ENCODE data around the gene SMARCA4. TPM values are rescaled to one million over a fixed set of nuclear protein-coding genes. Genes with fewer than 3 reads are reported as not detected.

Gene SMARCA4
- total and polyA plus RNA-seq, 4 donors = 15.9 to 35.4 (median 22.5) TPM

DNA sequence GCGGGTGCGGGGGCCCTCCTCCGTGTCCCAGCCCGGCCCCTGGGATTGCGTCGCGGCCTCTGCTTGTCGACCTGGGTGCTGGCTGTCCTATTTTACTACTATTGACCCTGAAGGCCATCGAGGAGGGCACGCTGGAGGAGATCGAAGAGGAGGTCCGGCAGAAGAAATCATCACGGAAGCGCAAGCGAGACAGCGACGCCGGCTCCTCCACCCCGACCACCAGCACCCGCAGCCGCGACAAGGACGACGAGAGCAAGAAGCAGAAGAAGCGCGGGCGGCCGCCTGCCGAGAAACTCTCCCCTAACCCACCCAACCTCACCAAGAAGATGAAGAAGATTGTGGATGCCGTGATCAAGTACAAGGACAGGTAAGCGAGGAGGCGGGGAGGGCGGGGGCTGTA is 80.4 kb downstream of the SMARCA4 start (continued):
- TF ChIP-seq, protein P1, sequence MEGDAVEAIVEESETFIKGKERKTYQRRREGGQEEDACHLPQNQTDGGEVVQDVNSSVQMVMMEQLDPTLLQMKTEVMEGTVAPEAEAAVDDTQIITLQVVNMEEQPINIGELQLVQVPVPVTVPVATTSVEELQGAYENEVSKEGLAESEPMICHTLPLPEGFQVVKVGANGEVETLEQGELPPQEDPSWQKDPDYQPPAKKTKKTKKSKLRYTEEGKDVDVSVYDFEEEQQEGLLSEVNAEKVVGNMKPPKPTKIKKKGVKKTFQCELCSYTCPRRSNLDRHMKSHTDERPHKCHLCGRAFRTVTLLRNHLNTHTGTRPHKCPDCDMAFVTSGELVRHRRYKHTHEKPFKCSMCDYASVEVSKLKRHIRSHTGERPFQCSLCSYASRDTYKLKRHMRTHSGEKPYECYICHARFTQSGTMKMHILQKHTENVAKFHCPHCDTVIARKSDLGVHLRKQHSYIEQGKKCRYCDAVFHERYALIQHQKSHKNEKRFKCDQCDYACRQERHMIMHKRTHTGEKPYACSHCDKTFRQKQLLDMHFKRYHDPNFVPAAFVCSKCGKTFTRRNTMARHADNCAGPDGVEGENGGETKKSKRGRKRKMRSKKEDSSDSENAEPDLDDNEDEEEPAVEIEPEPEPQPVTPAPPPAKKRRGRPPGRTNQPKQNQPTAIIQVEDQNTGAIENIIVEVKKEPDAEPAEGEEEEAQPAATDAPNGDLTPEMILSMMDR (IDR thresholded peaks at IDR 0.05; ENCODE audit: low read depth, low read length, missing input control) = no peak
- TF ChIP-seq FOXA2 (IDR thresholded peaks at IDR 0.05) = no peak
- no peak for TF ChIP-seq GABPA (IDR thresholded peaks at IDR 0.05 in 1 of 2, conservative IDR thresholded peaks at IDR 0.05 in 1 of 2)
- no peak for TF ChIP-seq HNF4A (conservative IDR thresholded peaks at IDR 0.05)
- TF ChIP-seq HNF4G (IDR thresholded peaks at IDR 0.05) = no peak
- no peak for TF ChIP-seq RAD21 (IDR thresholded peaks at IDR 0.05)
- TF ChIP-seq EGR1 (IDR thresholded peaks at IDR 0.05; ENCODE audit: low read depth in 2 of 2) = no peak
- no peak for TF ChIP-seq TAF1 (conservative IDR thresholded peaks at IDR 0.05)

DNA sequence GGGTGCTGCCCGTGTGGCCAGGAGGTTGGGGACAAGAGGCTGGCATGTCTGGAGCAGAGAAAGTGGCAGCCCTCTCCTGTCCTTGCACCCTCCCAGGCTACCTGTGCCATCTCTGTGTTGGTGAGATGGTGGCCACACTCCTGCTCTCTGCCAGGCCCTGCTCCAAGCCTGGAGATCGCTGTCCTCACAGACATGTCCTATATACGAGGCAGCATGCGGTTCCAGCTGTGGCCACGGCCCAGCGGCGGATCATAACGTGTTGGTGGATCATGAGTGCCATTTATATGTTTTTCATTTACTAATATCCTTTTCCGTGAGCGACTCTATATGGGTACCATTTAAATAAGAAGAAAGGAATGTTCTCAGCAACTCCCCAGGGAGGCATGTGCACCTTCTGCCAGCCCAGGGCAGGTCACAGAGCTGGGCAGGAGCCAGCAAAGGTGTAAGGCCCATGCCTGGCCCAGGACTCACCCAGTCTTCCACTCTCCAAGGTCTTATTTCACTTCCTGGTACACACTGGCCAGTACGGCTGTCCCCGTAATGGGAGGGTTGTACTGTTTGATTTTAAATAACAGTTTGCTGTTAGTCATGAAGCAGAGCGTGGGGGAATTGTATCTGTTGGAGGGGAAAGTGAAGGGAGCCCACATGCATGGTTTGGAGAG is 81.3 kb downstream of the SMARCA4 start:
- Histone ChIP-seq H3K27ac (ENCODE audit: low read depth in 1 of 2, low read length in 2 of 2) (no peak overlapping the region), H3K36me3 (ENCODE audit: control insufficient read depth in 4 of 4, insufficient read depth in 3 of 4, low read depth in 1 of 4, low read length in 3 of 4) (peaks cover under 1 to 17% (median 8%) of the 10 kb centered on the region in 4 donors), H3K9ac (ENCODE audit: low read depth in 1 of 2, low read length in 2 of 2) (no peak overlapping the region), H3K9me3 (ENCODE audit: control insufficient read depth in 4 of 4, low read length in 3 of 4) (no peaks in the 10 kb centered on the region), H3K4me3 (ENCODE audit: low read depth in 1 of 3, low read length in 3 of 3) (no peak overlapping the region), H3K4me1 (ENCODE audit: control insufficient read depth in 4 of 4, insufficient read depth in 4 of 4, low read length in 3 of 4) (no peaks in the 10 kb centered on the region), H3K27me3 (ENCODE audit: control insufficient read depth in 4 of 4, insufficient read depth in 4 of 4, low read length in 3 of 4) (no peaks in the 10 kb centered on the region)
- DNase-seq (ENCODE audit: low spot score) = no peak
- TF ChIP-seq FOXA2 (IDR thresholded peaks at IDR 0.05) = no peak
- no peak for TF ChIP-seq YY1 (IDR thresholded peaks at IDR 0.05)
- TF ChIP-seq JUND (IDR thresholded peaks at IDR 0.05) = no peak
- TF ChIP-seq FOXA1 (IDR thresholded peaks at IDR 0.05) = no peak
- TF ChIP-seq, protein P2, sequence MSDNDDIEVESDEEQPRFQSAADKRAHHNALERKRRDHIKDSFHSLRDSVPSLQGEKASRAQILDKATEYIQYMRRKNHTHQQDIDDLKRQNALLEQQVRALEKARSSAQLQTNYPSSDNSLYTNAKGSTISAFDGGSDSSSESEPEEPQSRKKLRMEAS (IDR thresholded peaks at IDR 0.05) = no peak
- no peak for TF ChIP-seq SP1 (IDR thresholded peaks at IDR 0.05)
- TF ChIP-seq RXRA (IDR thresholded peaks at IDR 0.05) = no peak
- TF ChIP-seq, protein P3, sequence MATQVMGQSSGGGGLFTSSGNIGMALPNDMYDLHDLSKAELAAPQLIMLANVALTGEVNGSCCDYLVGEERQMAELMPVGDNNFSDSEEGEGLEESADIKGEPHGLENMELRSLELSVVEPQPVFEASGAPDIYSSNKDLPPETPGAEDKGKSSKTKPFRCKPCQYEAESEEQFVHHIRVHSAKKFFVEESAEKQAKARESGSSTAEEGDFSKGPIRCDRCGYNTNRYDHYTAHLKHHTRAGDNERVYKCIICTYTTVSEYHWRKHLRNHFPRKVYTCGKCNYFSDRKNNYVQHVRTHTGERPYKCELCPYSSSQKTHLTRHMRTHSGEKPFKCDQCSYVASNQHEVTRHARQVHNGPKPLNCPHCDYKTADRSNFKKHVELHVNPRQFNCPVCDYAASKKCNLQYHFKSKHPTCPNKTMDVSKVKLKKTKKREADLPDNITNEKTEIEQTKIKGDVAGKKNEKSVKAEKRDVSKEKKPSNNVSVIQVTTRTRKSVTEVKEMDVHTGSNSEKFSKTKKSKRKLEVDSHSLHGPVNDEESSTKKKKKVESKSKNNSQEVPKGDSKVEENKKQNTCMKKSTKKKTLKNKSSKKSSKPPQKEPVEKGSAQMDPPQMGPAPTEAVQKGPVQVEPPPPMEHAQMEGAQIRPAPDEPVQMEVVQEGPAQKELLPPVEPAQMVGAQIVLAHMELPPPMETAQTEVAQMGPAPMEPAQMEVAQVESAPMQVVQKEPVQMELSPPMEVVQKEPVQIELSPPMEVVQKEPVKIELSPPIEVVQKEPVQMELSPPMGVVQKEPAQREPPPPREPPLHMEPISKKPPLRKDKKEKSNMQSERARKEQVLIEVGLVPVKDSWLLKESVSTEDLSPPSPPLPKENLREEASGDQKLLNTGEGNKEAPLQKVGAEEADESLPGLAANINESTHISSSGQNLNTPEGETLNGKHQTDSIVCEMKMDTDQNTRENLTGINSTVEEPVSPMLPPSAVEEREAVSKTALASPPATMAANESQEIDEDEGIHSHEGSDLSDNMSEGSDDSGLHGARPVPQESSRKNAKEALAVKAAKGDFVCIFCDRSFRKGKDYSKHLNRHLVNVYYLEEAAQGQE (IDR thresholded peaks at IDR 0.05) = no peak
- no peak for TF ChIP-seq TAF1 (conservative IDR thresholded peaks at IDR 0.05)
- TF ChIP-seq, protein P1 (IDR thresholded peaks at IDR 0.05; ENCODE audit: low read depth, low read length, missing input control) = no peak
- TF ChIP-seq, protein P4, sequence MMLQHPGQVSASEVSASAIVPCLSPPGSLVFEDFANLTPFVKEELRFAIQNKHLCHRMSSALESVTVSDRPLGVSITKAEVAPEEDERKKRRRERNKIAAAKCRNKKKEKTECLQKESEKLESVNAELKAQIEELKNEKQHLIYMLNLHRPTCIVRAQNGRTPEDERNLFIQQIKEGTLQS (IDR thresholded peaks at IDR 0.05) = no peak
- TF ChIP-seq HNF4A (conservative IDR thresholded peaks at IDR 0.05) = no peak
- TF ChIP-seq, protein P5, sequence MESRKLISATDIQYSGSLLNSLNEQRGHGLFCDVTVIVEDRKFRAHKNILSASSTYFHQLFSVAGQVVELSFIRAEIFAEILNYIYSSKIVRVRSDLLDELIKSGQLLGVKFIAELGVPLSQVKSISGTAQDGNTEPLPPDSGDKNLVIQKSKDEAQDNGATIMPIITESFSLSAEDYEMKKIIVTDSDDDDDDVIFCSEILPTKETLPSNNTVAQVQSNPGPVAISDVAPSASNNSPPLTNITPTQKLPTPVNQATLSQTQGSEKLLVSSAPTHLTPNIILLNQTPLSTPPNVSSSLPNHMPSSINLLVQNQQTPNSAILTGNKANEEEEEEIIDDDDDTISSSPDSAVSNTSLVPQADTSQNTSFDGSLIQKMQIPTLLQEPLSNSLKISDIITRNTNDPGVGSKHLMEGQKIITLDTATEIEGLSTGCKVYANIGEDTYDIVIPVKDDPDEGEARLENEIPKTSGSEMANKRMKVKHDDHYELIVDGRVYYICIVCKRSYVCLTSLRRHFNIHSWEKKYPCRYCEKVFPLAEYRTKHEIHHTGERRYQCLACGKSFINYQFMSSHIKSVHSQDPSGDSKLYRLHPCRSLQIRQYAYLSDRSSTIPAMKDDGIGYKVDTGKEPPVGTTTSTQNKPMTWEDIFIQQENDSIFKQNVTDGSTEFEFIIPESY (IDR thresholded peaks at IDR 0.05) = no peak
- no peak for TF ChIP-seq RAD21 (IDR thresholded peaks at IDR 0.05)
- no peak for TF ChIP-seq GABPA (IDR thresholded peaks at IDR 0.05 in 1 of 2, conservative IDR thresholded peaks at IDR 0.05 in 1 of 2)
- 94% methylated on average over 13 of the region's 13 CpGs for WGBS

All from liver (tissue), 9 donors.